Testis (tissue), 2 donors: Measurements from ENCODE around the gene CCDC85A.

ENCODE experiments used
- POLR2A ChIP-seq: fragments of 450-650 bp; IDR thresholded peaks from one replicate; pipeline ENCODE4 v1.6.1; 2017; ENCODE audit warnings: antibody characterized with exemption, mild to moderate bottlenecking, moderate library complexity
- TF ChIP-seq, protein P1 (sequence below), 3 experiments: fragments of 450-650 bp in 2 of 3; fragments of 200-600 bp in 1 of 3; sonication (generic) in 1 of 3; IDR thresholded peaks; one replicate each; pipeline ENCODE4 v1.5.1; 2016 to 2019; ENCODE audit warnings: antibody characterized with exemption in 3 of 3, mild to moderate bottlenecking in 2 of 3, moderate library complexity in 1 of 3

- TF ChIP-seq, protein P1, sequence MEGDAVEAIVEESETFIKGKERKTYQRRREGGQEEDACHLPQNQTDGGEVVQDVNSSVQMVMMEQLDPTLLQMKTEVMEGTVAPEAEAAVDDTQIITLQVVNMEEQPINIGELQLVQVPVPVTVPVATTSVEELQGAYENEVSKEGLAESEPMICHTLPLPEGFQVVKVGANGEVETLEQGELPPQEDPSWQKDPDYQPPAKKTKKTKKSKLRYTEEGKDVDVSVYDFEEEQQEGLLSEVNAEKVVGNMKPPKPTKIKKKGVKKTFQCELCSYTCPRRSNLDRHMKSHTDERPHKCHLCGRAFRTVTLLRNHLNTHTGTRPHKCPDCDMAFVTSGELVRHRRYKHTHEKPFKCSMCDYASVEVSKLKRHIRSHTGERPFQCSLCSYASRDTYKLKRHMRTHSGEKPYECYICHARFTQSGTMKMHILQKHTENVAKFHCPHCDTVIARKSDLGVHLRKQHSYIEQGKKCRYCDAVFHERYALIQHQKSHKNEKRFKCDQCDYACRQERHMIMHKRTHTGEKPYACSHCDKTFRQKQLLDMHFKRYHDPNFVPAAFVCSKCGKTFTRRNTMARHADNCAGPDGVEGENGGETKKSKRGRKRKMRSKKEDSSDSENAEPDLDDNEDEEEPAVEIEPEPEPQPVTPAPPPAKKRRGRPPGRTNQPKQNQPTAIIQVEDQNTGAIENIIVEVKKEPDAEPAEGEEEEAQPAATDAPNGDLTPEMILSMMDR (IDR thresholded peaks at IDR 0.05) = no peak
- TF ChIP-seq POLR2A = no peak
Observed at GRCh38 chr2:56215911-56216310, 32.1 kb downstream of the CCDC85A start.
